ENCODE data around the gene FAM111B. TPM values are rescaled to one million over a fixed set of nuclear protein-coding genes. Genes with fewer than 3 reads are reported as not detected.

The FAM111B gene
- total and polyA plus RNA-seq, 4 donors = 0.08 to 2.6 (median 1.4) TPM

DNA sequence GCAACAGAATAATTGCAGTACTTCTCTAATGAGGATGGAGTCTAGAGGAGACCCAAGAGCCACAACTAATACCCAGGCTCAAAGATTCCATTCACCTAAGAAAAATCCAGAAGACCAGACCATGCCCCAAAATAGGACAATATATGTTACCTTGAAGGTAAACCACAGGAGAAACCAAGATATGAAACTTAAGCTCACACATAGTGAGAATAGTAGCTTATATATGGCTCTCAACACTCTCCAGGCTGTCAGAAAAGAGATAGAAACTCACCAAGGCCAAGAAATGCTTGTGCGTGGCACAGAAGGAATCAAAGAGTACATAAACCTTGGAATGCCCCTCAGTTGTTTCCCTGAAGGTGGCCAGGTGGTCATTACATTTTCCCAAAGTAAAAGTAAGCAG lies 44.7 kb downstream of the FAM111B start:
- H3K9ac ChIP-seq (ENCODE audit: low read depth in 1 of 2, low read length in 2 of 2) = no peak overlapping the region
- WGBS = 98% methylated on average over 1 of the region's 1 CpG

DNA sequence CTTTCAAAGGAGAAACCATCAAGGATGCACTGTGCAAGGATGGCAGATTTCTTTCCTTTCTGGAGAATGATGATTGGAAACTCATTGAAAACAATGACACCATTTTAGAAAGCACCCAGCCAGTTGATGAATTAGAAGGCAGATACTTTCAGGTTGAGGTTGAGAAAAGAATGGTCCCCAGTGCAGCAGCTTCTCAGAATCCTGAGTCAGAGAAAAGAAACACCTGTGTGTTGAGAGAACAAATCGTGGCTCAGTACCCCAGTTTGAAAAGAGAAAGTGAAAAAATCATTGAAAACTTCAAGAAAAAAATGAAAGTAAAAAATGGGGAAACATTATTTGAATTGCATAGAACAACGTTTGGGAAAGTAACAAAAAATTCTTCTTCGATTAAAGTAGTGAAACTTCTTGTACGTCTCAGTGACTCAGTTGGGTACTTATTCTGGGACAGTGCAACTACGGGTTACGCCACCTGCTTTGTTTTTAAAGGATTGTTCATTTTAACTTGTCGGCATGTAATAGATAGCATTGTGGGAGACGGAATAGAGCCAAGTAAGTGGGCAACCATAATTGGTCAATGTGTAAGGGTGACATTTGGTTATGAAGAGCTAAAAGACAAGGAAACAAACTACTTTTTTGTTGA lies 45.4 kb downstream of the FAM111B start:
- 91% methylated on average over 8 of the region's 8 CpGs for WGBS
- no peak overlapping the region for H3K27ac ChIP-seq (ENCODE audit: low read depth in 1 of 2, low read length in 2 of 2)
- TF ChIP-seq GABPA (IDR thresholded peaks at IDR 0.05 in 1 of 2, conservative IDR thresholded peaks at IDR 0.05 in 1 of 2) = no peak
- TF ChIP-seq RAD21 (IDR thresholded peaks at IDR 0.05) = no peak
- TF ChIP-seq, protein P1, sequence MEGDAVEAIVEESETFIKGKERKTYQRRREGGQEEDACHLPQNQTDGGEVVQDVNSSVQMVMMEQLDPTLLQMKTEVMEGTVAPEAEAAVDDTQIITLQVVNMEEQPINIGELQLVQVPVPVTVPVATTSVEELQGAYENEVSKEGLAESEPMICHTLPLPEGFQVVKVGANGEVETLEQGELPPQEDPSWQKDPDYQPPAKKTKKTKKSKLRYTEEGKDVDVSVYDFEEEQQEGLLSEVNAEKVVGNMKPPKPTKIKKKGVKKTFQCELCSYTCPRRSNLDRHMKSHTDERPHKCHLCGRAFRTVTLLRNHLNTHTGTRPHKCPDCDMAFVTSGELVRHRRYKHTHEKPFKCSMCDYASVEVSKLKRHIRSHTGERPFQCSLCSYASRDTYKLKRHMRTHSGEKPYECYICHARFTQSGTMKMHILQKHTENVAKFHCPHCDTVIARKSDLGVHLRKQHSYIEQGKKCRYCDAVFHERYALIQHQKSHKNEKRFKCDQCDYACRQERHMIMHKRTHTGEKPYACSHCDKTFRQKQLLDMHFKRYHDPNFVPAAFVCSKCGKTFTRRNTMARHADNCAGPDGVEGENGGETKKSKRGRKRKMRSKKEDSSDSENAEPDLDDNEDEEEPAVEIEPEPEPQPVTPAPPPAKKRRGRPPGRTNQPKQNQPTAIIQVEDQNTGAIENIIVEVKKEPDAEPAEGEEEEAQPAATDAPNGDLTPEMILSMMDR (IDR thresholded peaks at IDR 0.05; ENCODE audit: low read depth, low read length, missing input control) = no peak
- H3K9me3 ChIP-seq (ENCODE audit: control insufficient read depth in 4 of 4, low read length in 3 of 4) = no peaks in the 10 kb centered on the region
- no peaks in the 10 kb centered on the region for H3K27me3 ChIP-seq (ENCODE audit: control insufficient read depth in 4 of 4, insufficient read depth in 4 of 4, low read length in 3 of 4)
- no peak overlapping the region for H3K4me3 ChIP-seq (ENCODE audit: low read depth in 1 of 3, low read length in 3 of 3)
- peaks cover 0 to 11% (median 3%) of the 10 kb centered on the region in 4 donors for H3K36me3 ChIP-seq (ENCODE audit: control insufficient read depth in 4 of 4, insufficient read depth in 3 of 4, low read depth in 1 of 4, low read length in 3 of 4)
- no peak for DNase-seq (ENCODE audit: low spot score)
- H3K4me1 ChIP-seq (ENCODE audit: control insufficient read depth in 4 of 4, insufficient read depth in 4 of 4, low read length in 3 of 4) = no peaks in the 10 kb centered on the region
- no peak overlapping the region for H3K9ac ChIP-seq (ENCODE audit: low read depth in 1 of 2, low read length in 2 of 2)

More for the DNA sequence above, 44.7 kb downstream of the FAM111B start:
- H3K36me3 ChIP-seq (ENCODE audit: control insufficient read depth in 4 of 4, insufficient read depth in 3 of 4, low read depth in 1 of 4, low read length in 3 of 4) = peaks cover 0 to 11% (median 3%) of the 10 kb centered on the region in 4 donors
- DNase-seq (ENCODE audit: low spot score) = no peak
- no peak overlapping the region for H3K27ac ChIP-seq (ENCODE audit: low read depth in 1 of 2, low read length in 2 of 2)
- TF ChIP-seq RAD21 (IDR thresholded peaks at IDR 0.05) (no peak), GABPA (IDR thresholded peaks at IDR 0.05 in 1 of 2, conservative IDR thresholded peaks at IDR 0.05 in 1 of 2) (no peak), JUND (IDR thresholded peaks at IDR 0.05) (no peak), RXRA (IDR thresholded peaks at IDR 0.05) (no peak), HNF4A (conservative IDR thresholded peaks at IDR 0.05) (no peak), SP1 (IDR thresholded peaks at IDR 0.05) (no peak), YY1 (IDR thresholded peaks at IDR 0.05) (no peak), TAF1 (conservative IDR thresholded peaks at IDR 0.05) (no peak), NR2F2 (IDR thresholded peaks at IDR 0.05) (no peak)
- TF ChIP-seq, protein P2, sequence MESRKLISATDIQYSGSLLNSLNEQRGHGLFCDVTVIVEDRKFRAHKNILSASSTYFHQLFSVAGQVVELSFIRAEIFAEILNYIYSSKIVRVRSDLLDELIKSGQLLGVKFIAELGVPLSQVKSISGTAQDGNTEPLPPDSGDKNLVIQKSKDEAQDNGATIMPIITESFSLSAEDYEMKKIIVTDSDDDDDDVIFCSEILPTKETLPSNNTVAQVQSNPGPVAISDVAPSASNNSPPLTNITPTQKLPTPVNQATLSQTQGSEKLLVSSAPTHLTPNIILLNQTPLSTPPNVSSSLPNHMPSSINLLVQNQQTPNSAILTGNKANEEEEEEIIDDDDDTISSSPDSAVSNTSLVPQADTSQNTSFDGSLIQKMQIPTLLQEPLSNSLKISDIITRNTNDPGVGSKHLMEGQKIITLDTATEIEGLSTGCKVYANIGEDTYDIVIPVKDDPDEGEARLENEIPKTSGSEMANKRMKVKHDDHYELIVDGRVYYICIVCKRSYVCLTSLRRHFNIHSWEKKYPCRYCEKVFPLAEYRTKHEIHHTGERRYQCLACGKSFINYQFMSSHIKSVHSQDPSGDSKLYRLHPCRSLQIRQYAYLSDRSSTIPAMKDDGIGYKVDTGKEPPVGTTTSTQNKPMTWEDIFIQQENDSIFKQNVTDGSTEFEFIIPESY (IDR thresholded peaks at IDR 0.05) = no peak
- TF ChIP-seq, protein P1 (IDR thresholded peaks at IDR 0.05; ENCODE audit: low read depth, low read length, missing input control) = no peak
- TF ChIP-seq, protein P3, sequence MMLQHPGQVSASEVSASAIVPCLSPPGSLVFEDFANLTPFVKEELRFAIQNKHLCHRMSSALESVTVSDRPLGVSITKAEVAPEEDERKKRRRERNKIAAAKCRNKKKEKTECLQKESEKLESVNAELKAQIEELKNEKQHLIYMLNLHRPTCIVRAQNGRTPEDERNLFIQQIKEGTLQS (IDR thresholded peaks at IDR 0.05) = no peak
- TF ChIP-seq, protein P4, sequence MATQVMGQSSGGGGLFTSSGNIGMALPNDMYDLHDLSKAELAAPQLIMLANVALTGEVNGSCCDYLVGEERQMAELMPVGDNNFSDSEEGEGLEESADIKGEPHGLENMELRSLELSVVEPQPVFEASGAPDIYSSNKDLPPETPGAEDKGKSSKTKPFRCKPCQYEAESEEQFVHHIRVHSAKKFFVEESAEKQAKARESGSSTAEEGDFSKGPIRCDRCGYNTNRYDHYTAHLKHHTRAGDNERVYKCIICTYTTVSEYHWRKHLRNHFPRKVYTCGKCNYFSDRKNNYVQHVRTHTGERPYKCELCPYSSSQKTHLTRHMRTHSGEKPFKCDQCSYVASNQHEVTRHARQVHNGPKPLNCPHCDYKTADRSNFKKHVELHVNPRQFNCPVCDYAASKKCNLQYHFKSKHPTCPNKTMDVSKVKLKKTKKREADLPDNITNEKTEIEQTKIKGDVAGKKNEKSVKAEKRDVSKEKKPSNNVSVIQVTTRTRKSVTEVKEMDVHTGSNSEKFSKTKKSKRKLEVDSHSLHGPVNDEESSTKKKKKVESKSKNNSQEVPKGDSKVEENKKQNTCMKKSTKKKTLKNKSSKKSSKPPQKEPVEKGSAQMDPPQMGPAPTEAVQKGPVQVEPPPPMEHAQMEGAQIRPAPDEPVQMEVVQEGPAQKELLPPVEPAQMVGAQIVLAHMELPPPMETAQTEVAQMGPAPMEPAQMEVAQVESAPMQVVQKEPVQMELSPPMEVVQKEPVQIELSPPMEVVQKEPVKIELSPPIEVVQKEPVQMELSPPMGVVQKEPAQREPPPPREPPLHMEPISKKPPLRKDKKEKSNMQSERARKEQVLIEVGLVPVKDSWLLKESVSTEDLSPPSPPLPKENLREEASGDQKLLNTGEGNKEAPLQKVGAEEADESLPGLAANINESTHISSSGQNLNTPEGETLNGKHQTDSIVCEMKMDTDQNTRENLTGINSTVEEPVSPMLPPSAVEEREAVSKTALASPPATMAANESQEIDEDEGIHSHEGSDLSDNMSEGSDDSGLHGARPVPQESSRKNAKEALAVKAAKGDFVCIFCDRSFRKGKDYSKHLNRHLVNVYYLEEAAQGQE (IDR thresholded peaks at IDR 0.05) = no peak
- H3K4me1 ChIP-seq (ENCODE audit: control insufficient read depth in 4 of 4, insufficient read depth in 4 of 4, low read length in 3 of 4) = no peaks in the 10 kb centered on the region
- H3K27me3 ChIP-seq (ENCODE audit: control insufficient read depth in 4 of 4, insufficient read depth in 4 of 4, low read length in 3 of 4) = no peaks in the 10 kb centered on the region
- H3K4me3 ChIP-seq (ENCODE audit: low read depth in 1 of 3, low read length in 3 of 3) = no peak overlapping the region
- no peaks in the 10 kb centered on the region for H3K9me3 ChIP-seq (ENCODE audit: control insufficient read depth in 4 of 4, low read length in 3 of 4)

All from liver (tissue), 9 donors.